HEK293 (cell line): Measurements from ENCODE around the gene FSTL4.

ENCODE experiments used
- CTCF ChIA-PET: fragments of 350-600 bp; formaldehyde crosslinking; extraction: SDS; loops from one replicate; lab custom pipeline; 2021; ENCODE audit warnings: antibody characterized with exemption; lab: Yijun Ruan, JAX
- POLR2A ChIA-PET: fragments of 300-600 bp; formaldehyde crosslinking; extraction: SDS; loops from one replicate; lab custom pipeline; 2020; ENCODE audit warnings: antibody characterized with exemption, inconsistent platforms; lab: Yijun Ruan, JAX
- H3K27ac ChIP-seq: fragments of 200-500 bp; sonication (Bioruptor generic); 2 replicates; pipeline ENCODE4 v1.5.1; 2014; ENCODE audit warnings: low read depth, low read length, control low read depth, inconsistent platforms; ENCODE audit errors: extremely low read depth
- H3K36me3 ChIP-seq, 2 experiments: fragments of 200-500 bp in 1 of 2; sonication (Bioruptor generic) in 1 of 2; 1 replicate in 1 of 2; 2 replicates in 1 of 2; pipeline ENCODE4 v1.5.1; 2014 to 2017; ENCODE audit warnings: inconsistent platforms in 2 of 2, low read length in 2 of 2; ENCODE audit not compliant: control insufficient read depth in 2 of 2, insufficient read depth in 1 of 2
- H3K4me1 ChIP-seq: fragments of 200-500 bp; sonication (Bioruptor generic); 2 replicates; pipeline ENCODE4 v1.5.1; 2014; ENCODE audit warnings: mild to moderate bottlenecking, low read length, inconsistent platforms; ENCODE audit not compliant: control insufficient read depth, insufficient read depth
- H3K4me3 ChIP-seq: 2 replicates; pipeline ENCODE4 v1.5.1; 2011; ENCODE audit warnings: low read depth, mild to moderate bottlenecking, control low read depth, low read length, moderate library complexity
- H3K9me3 ChIP-seq: fragments of 200-500 bp; sonication (Bioruptor generic); 2 replicates; pipeline ENCODE4 v1.5.1; 2014; ENCODE audit warnings: low read depth, low read length, inconsistent platforms; ENCODE audit not compliant: control insufficient read depth, insufficient read depth
- SCRT2 ChIP-seq: fragments of 450-650 bp; formaldehyde crosslinking; IDR thresholded peaks from 2 replicates; pipeline ENCODE4 v1.5.1; 2016; ENCODE audit warnings: missing biosample characterization, missing genetic modification characterization
- TRIM28 ChIP-seq: IDR thresholded peaks from 2 replicates; pipeline ENCODE4 v1.6.1; 2011; ENCODE audit warnings: low read length, control low read depth, borderline replicate concordance
- YY1 ChIP-seq: fragments of 450-650 bp; formaldehyde crosslinking; IDR thresholded peaks from 2 replicates; pipeline ENCODE4 v1.5.1; 2018; ENCODE audit warnings: missing biosample characterization, missing genetic modification characterization
- ZBTB1 ChIP-seq: fragments of 450-650 bp; formaldehyde crosslinking; IDR thresholded peaks from 2 replicates; pipeline ENCODE4 v1.5.1; 2016; ENCODE audit warnings: missing biosample characterization, missing genetic modification characterization
- ZBTB17 ChIP-seq: fragments of 450-650 bp; formaldehyde crosslinking; IDR thresholded peaks from 2 replicates; pipeline ENCODE4 v1.5.1; 2016; ENCODE audit warnings: missing biosample characterization, missing genetic modification characterization
- ZBTB48 ChIP-seq: fragments of 450-650 bp; formaldehyde crosslinking; IDR thresholded peaks from 2 replicates; pipeline ENCODE4 v1.5.1; 2016; ENCODE audit warnings: missing biosample characterization, missing genetic modification characterization
- ZBTB7A ChIP-seq: fragments of 450-650 bp; formaldehyde crosslinking; IDR thresholded peaks from 2 replicates; pipeline ENCODE4 v1.5.1; 2016; ENCODE audit warnings: low read depth, missing biosample characterization, missing genetic modification characterization
- ZFP3 ChIP-seq: fragments of 450-650 bp; formaldehyde crosslinking; IDR thresholded peaks from 2 replicates; pipeline ENCODE4 v1.5.1; 2016; ENCODE audit warnings: low read depth, missing biosample characterization, missing genetic modification characterization
- ZFP37 ChIP-seq: fragments of 450-650 bp; formaldehyde crosslinking; IDR thresholded peaks from 2 replicates; pipeline ENCODE4 v1.5.1; 2016; ENCODE audit warnings: missing biosample characterization, missing genetic modification characterization
- ZIC2 ChIP-seq: fragments of 450-650 bp; formaldehyde crosslinking; IDR thresholded peaks from 2 replicates; pipeline ENCODE4 v1.5.1; 2016; ENCODE audit warnings: missing biosample characterization, missing genetic modification characterization
- ZNF10 ChIP-seq: fragments of 450-650 bp; formaldehyde crosslinking; IDR thresholded peaks from 2 replicates; pipeline ENCODE4 v1.5.1; 2017; ENCODE audit warnings: missing biosample characterization, missing genetic modification characterization
- ZNF155 ChIP-seq: fragments of 450-650 bp; formaldehyde crosslinking; IDR thresholded peaks from 2 replicates; pipeline ENCODE4 v1.5.1; 2016; ENCODE audit warnings: missing biosample characterization, missing genetic modification characterization
- ZNF19 ChIP-seq: fragments of 450-650 bp; formaldehyde crosslinking; IDR thresholded peaks from 2 replicates; pipeline ENCODE4; 2016; ENCODE audit warnings: missing biosample characterization, missing genetic modification characterization, low read depth
- ZNF274 ChIP-seq, 2 experiments: fragments of 200-500 bp in 1 of 2; fragments of 450-650 bp in 1 of 2; sonication (Bioruptor generic) in 1 of 2; formaldehyde crosslinking in 1 of 2; IDR thresholded peaks; 2 replicates each; pipeline versions ENCODE4 v1.5.1 to v1.6.1; 2014 to 2016; ENCODE audit warnings: borderline replicate concordance in 1 of 2, inconsistent platforms in 1 of 2, low read length in 1 of 2, missing biosample characterization in 1 of 2, missing genetic modification characterization in 1 of 2
- ZNF473 ChIP-seq: fragments of 450-650 bp; formaldehyde crosslinking; IDR thresholded peaks from 2 replicates; pipeline ENCODE4 v1.5.1; 2017; ENCODE audit warnings: missing biosample characterization, missing genetic modification characterization
- ZNF529 ChIP-seq: fragments of 450-650 bp; formaldehyde crosslinking; IDR thresholded peaks from 2 replicates; pipeline ENCODE4 v1.5.1; 2017; ENCODE audit warnings: missing genetic modification characterization, missing biosample characterization; ENCODE audit not compliant: insufficient replicate concordance
- ZNF670 ChIP-seq: fragments of 450-650 bp; formaldehyde crosslinking; IDR thresholded peaks from 2 replicates; pipeline ENCODE4 v1.5.1; 2016; ENCODE audit warnings: missing biosample characterization, missing genetic modification characterization, low read depth
- TF ChIP-seq, protein P1 (sequence below): fragments of 450-650 bp; formaldehyde crosslinking; IDR thresholded peaks from 2 replicates; pipeline ENCODE4 v1.5.1; 2017; ENCODE audit warnings: missing biosample characterization, missing genetic modification characterization
- TF ChIP-seq, protein P2 (sequence below): fragments of 450-650 bp; formaldehyde crosslinking; IDR thresholded peaks from 2 replicates; pipeline ENCODE4 v1.5.0; 2017; ENCODE audit warnings: missing biosample characterization, missing genetic modification characterization, borderline replicate concordance
- TF ChIP-seq, protein P3 (sequence below): fragments of 450-650 bp; formaldehyde crosslinking; IDR thresholded peaks from 2 replicates; pipeline ENCODE4 v1.5.1; 2017; ENCODE audit warnings: missing biosample characterization, mild to moderate bottlenecking, missing genetic modification characterization, moderate library complexity
- TF ChIP-seq, protein P4 (sequence below): fragments of 450-650 bp; formaldehyde crosslinking; IDR thresholded peaks from 2 replicates; pipeline ENCODE4 v1.5.1; 2016; ENCODE audit warnings: missing biosample characterization, missing genetic modification characterization

FSTL4 gene

DNA sequence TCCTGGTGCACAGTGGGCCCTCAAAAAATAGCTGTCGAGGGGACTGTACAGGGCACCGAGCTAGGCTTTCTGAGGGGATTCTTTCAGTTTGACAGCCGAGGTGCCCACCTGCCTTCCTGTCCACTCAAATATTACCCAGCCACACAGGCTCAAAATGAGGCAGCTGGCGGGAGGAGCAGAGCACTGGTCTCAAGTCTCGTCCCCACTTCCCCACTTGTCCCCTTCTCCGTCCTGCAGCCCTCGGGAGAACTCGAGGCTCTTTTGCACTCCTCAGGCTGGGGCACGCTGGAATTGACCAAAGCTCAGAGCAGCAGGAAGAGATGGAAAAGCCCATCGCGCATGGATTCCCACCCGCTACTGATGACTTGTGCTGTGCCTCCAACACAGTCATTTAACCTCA, 375.4 kb downstream of the FSTL4 start:
- H3K36me3 ChIP-seq: no peaks in the 10 kb centered on the region
- TF ChIP-seq ZNF274 (IDR thresholded peaks at IDR 0.05; ENCODE audit: low read length) (no peak), ZNF274 (tag by site-specific recombination; IDR thresholded peaks at IDR 0.05; ENCODE audit: borderline replicate concordance) (no peak), SCRT2 (tag by site-specific recombination) (no peak), ZFP37 (tag by site-specific recombination) (no peak), ZBTB48 (no peak), ZNF529 (tag by site-specific recombination) (no peak), ZBTB17 (no peak), ZNF10 (tag by site-specific recombination) (no peak)
- TF ChIP-seq, protein P1, sequence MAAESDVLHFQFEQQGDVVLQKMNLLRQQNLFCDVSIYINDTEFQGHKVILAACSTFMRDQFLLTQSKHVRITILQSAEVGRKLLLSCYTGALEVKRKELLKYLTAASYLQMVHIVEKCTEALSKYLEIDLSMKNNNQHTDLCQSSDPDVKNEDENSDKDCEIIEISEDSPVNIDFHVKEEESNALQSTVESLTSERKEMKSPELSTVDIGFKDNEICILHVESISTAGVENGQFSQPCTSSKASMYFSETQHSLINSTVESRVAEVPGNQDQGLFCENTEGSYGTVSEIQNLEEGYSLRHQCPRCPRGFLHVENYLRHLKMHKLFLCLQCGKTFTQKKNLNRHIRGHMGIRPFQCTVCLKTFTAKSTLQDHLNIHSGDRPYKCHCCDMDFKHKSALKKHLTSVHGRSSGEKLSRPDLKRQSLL (tag by site-specific recombination): no peak
- TF ChIP-seq, all 188 proteins: peak for 0
- no peak overlapping the region for H3K27ac ChIP-seq
- POLR2A ChIA-PET: no interaction called here
- CTCF ChIA-PET: interaction anchor here (0.8 to 1.3 kb wide), 3 partner anchors 10 to 95 kb away, joined by 3 read pairs; no protein-coding TSS in a partner anchor
- no peaks in the 10 kb centered on the region for H3K9me3 ChIP-seq
- no peaks in the 10 kb centered on the region; the same call in 1 of the 2 replicates for H3K4me1 ChIP-seq
- no peak overlapping the region for H3K4me3 ChIP-seq

DNA sequence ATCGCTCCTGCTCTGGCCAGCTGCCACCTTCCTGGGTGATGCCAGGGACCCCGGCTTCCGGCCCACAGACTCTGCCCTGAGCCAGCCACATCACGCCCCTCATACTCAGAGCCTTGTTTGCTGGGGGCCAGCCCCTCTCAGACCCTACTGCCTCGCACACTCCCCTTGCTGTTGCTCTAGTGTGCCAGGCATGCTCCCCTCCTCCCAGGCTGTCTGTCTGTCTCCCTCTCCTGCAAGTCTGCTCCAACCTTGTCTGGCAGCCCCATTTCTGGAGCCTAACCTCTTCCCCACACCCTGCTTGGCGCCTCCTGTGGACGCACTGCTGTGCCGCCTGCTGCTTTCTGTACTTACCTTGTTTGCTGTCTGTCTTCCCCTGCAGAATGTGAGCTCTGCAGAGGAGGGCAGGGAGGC, 375.8 kb downstream of the FSTL4 start:
- ChIA-PET CTCF (interaction anchor here (0.8 to 1.3 kb wide), 2 partner anchors 10 to 22 kb away, joined by 3 read pairs; no protein-coding TSS in a partner anchor), POLR2A (no interaction called here)

DNA sequence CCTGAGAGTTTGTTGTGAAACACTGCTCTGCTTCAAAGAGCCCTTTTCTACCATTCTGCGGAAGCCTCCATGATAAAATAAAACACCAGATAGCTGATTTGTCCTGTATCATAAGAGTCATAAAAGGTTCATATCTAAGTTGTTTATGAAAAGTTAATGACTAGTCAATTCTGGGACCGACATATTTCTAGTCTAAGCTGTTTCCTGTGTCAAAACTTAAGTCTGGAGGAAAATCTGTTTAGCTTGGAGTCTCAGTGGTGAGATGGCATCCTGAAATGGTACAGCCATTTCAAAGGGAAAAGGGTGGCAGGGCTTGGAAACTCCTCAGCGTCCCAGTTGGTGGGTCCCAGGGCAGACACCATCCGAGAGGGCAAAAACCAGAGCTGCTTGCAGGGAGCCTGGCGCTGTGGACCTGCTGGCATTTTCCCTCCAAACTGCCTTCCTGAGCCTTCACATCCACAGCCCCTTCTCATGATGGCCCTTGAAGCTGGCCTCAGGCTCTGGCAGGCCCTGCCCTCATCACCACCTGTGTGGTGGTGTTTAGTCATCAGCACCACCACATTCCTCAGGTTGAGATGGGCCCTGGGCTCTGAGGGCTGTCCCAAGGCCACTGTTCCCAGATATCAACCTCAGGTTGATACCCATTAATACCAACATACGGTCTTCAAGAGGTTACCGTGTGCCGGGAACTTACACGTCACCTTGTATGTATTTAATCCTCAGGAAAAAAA, 376.5 kb downstream of the FSTL4 start:
- Histone ChIP-seq H3K4me3 (no peak overlapping the region), H3K4me1 (no peaks in the 10 kb centered on the region; the same call in 1 of the 2 replicates), H3K36me3 (no peaks in the 10 kb centered on the region), H3K27ac (no peak overlapping the region), H3K9me3 (no peaks in the 10 kb centered on the region)
- CTCF ChIA-PET: no interaction called here
- POLR2A ChIA-PET: no interaction called here
- TF ChIP-seq ZFP3 (tag by site-specific recombination) (no peak), SCRT2 (tag by site-specific recombination) (peak; percentile 74)

More for the DNA sequence above, 375.8 kb downstream of the FSTL4 start:
- peak; percentile 90 for TF ChIP-seq ZIC2 (tag by site-specific recombination)
- TF ChIP-seq TRIM28: no peak
- TF ChIP-seq, protein P2, sequence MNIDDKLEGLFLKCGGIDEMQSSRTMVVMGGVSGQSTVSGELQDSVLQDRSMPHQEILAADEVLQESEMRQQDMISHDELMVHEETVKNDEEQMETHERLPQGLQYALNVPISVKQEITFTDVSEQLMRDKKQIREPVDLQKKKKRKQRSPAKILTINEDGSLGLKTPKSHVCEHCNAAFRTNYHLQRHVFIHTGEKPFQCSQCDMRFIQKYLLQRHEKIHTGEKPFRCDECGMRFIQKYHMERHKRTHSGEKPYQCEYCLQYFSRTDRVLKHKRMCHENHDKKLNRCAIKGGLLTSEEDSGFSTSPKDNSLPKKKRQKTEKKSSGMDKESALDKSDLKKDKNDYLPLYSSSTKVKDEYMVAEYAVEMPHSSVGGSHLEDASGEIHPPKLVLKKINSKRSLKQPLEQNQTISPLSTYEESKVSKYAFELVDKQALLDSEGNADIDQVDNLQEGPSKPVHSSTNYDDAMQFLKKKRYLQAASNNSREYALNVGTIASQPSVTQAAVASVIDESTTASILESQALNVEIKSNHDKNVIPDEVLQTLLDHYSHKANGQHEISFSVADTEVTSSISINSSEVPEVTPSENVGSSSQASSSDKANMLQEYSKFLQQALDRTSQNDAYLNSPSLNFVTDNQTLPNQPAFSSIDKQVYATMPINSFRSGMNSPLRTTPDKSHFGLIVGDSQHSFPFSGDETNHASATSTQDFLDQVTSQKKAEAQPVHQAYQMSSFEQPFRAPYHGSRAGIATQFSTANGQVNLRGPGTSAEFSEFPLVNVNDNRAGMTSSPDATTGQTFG: no peak
- no peak for TF ChIP-seq ZNF10 (tag by site-specific recombination)
- H3K9me3 ChIP-seq: no peaks in the 10 kb centered on the region
- no peak overlapping the region for H3K4me3 ChIP-seq
- H3K36me3 ChIP-seq: no peaks in the 10 kb centered on the region
- H3K27ac ChIP-seq: no peak overlapping the region
- no peaks in the 10 kb centered on the region; the same call in 1 of the 2 replicates for H3K4me1 ChIP-seq

DNA sequence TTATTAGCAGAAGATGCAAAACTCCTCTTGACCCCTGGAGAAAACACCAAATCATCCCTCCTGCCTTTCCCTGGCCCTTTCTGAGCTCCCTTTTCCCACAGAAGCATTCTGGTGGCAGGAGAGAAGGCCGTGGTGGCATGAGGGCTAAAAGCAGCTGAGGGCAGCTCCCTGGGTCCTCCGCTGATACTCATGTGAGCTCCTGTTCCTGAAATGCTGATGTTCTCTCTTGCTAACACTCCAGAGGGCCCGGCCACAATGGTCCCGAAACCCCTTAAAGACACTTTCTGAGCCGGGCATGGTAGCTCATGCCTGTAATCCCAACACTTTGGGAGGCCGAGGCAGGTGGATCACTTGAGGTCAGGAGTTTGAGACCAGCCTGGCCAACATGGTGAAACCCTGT, 377.4 kb downstream of the FSTL4 start:
- H3K36me3 ChIP-seq: no peaks in the 10 kb centered on the region
- H3K4me1 ChIP-seq: no peaks in the 10 kb centered on the region
- no peak overlapping the region for H3K4me3 ChIP-seq
- H3K27ac ChIP-seq: no peak overlapping the region
- ChIA-PET POLR2A (no interaction called here), CTCF (interaction anchor here (0.9 kb wide), 1 partner anchor 124 kb away, joined by 3 read pairs; no protein-coding TSS in a partner anchor)
- H3K9me3 ChIP-seq: no peaks in the 10 kb centered on the region
- no peak for TF ChIP-seq SCRT2 (tag by site-specific recombination)
- TF ChIP-seq, protein P3, sequence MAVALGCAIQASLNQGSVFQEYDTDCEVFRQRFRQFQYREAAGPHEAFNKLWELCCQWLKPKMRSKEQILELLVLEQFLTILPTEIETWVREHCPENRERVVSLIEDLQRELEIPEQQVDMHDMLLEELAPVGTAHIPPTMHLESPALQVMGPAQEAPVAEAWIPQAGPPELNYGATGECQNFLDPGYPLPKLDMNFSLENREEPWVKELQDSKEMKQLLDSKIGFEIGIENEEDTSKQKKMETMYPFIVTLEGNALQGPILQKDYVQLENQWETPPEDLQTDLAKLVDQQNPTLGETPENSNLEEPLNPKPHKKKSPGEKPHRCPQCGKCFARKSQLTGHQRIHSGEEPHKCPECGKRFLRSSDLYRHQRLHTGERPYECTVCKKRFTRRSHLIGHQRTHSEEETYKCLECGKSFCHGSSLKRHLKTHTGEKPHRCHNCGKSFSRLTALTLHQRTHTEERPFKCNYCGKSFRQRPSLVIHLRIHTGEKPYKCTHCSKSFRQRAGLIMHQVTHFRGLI: no peak
- TF ChIP-seq ZNF19 (tag by site-specific recombination): no peak
- no peak for TF ChIP-seq ZNF155 (tag by site-specific recombination)
- TF ChIP-seq ZBTB7A (tag by site-specific recombination): no peak
- no peak for TF ChIP-seq ZBTB1 (tag by site-specific recombination)
- TF ChIP-seq ZNF473 (tag by site-specific recombination): no peak
- no peak for TF ChIP-seq ZNF670 (tag by site-specific recombination)
- TF ChIP-seq YY1 (tag by site-specific recombination): no peak
- TF ChIP-seq, protein P4, sequence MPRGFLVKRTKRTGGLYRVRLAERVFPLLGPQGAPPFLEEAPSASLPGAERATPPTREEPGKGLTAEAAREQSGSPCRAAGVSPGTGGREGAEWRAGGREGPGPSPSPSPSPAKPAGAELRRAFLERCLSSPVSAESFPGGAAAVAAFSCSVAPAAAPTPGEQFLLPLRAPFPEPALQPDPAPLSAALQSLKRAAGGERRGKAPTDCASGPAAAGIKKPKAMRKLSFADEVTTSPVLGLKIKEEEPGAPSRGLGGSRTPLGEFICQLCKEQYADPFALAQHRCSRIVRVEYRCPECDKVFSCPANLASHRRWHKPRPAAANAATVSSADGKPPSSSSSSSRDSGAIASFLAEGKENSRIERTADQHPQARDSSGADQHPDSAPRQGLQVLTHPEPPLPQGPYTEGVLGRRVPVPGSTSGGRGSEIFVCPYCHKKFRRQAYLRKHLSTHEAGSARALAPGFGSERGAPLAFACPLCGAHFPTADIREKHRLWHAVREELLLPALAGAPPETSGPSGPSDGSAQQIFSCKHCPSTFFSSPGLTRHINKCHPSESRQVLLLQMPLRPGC: no peak
